GM12892 (cell line): ENCODE results near the gene XRCC1.

Source experiments
- POLR2A ChIP-seq: IDR thresholded peaks from 2 replicates; pipeline ENCODE4 v1.6.1; 2011; ENCODE audit warnings: low read depth, low read length, control low read depth
- TAF1 ChIP-seq: IDR thresholded peaks from 2 replicates; pipeline ENCODE4 v1.6.1; 2011; ENCODE audit warnings: low read depth, mild to moderate bottlenecking, control low read depth, low read length, borderline replicate concordance

GRCh38 chr19:43598445-43599240 is 23.3 kb upstream of the XRCC1 start:
- no peak for TF ChIP-seq POLR2A
- no peak for TF ChIP-seq TAF1
